Pericardium fibroblast (primary cell): ENCODE measurements around the gene ADGRE3. TPM values are rescaled to one million over a fixed set of nuclear protein-coding genes. Genes with fewer than 3 reads are reported as not detected.

Experiments
- total RNA-seq: library from RNA; depleted of rRNA; stranded (reverse); fragments of >200 nt; gene quantifications from 2 replicates; pipeline ENCODE4 v1.2.3, GENCODE V29; 2015

ADGRE3 gene, protein sequence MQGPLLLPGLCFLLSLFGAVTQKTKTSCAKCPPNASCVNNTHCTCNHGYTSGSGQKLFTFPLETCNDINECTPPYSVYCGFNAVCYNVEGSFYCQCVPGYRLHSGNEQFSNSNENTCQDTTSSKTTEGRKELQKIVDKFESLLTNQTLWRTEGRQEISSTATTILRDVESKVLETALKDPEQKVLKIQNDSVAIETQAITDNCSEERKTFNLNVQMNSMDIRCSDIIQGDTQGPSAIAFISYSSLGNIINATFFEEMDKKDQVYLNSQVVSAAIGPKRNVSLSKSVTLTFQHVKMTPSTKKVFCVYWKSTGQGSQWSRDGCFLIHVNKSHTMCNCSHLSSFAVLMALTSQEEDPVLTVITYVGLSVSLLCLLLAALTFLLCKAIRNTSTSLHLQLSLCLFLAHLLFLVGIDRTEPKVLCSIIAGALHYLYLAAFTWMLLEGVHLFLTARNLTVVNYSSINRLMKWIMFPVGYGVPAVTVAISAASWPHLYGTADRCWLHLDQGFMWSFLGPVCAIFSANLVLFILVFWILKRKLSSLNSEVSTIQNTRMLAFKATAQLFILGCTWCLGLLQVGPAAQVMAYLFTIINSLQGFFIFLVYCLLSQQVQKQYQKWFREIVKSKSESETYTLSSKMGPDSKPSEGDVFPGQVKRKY
- not detected in 2 replicates for total RNA-seq

DNA sequence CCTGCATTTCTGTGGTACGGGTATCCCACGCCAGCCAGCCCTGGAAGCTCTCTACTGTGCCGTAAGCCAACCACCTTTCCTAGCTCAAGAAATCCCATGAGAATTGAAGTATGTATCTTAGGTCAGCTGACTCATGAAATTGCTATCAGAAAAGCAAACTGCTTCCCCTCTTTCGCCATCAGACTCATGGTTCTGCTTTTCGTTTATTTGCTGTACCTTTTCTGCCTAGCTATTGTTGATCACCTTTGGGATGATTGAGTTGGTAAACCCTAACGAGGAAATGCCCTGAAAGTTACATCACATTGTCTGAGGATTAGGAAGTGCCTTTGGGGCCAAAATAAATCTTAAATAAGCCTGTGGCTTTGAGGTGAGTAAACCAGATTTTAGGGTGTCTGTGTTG lies at the start of gene ADGRE3:
ADGRE3 (minus strand) TSS at position 81 of the 400 bp plus-strand sequence; CDS start at position 7, 74 bp downstream.

DNA sequence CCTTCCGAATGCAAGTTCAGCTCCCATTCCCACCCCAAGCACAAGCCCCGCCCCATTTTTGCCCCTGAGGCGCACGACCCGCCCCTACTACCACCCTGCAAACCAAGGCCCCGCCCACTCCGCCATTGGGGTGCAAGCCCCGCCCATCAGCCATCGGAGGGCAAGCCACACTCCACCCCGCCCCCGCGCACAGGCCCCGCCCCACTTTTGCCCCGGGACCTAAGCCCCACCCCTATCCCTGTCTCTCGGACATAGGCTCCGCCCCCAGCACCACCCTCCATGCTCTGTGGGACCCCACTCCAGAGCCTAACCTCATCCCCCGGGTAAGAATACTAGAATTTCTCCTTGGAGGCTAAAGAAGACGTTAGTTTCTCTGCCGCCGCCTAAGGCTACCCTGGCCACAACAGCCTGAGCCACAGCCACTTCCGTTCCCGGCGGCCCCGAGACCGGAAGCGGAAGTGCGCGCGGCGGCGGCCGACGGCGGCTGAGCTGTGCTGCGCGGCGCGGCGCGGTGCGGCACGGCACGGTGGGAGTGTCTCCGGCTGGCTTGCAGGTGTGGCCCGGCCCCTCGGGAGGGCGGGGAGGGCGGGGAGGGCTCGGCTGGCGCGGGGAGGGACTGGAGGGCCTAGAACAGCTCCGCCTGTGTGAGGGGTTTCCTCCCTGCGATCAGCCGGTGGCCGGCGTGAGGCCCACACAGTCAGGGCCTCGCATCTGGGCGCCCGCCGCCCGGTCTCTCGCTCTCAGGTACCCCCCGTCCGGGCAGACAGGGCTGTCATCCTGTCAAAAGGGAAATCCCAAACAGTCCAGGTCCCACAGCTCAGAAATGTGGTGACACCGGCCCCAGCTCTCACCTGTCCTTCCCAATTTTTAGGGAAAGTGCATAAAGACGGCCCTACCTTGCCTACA lies 15.2 kb upstream of the ADGRE3 start, which contains the start of gene ZNF333:
ZNF333 (plus strand) TSS at position 451 of the 906 bp plus-strand sequence. CDS start 3,444 bp downstream, outside the sequence.

DNA sequence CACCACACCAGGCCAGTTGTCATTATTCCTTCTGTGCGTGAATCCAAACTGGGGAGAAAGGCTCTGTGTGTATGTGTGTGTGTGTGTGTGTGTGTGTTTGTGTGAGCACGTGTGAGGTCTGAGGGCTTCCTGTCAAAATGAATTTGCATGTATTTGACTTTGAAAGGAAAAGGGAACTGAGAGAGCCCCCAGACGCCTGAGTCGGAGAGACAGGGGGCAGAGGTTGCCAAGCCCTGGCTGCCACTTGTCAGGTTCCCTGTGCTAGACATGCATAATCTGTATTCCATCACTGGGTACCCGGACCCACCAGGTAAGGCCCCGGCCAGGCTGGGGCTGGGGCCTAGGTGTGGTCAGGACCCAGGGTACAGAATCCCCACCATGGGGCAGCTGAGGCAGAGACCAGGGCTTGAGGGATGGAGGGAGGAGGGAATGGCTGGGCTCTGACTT lies 91.7 kb downstream of the ADGRE3 start, which contains the start of gene CLEC17A:
CLEC17A (plus strand) TSS at position 191 of the 447 bp plus-strand sequence; CDS start at position 268, 77 bp downstream.

DNA sequence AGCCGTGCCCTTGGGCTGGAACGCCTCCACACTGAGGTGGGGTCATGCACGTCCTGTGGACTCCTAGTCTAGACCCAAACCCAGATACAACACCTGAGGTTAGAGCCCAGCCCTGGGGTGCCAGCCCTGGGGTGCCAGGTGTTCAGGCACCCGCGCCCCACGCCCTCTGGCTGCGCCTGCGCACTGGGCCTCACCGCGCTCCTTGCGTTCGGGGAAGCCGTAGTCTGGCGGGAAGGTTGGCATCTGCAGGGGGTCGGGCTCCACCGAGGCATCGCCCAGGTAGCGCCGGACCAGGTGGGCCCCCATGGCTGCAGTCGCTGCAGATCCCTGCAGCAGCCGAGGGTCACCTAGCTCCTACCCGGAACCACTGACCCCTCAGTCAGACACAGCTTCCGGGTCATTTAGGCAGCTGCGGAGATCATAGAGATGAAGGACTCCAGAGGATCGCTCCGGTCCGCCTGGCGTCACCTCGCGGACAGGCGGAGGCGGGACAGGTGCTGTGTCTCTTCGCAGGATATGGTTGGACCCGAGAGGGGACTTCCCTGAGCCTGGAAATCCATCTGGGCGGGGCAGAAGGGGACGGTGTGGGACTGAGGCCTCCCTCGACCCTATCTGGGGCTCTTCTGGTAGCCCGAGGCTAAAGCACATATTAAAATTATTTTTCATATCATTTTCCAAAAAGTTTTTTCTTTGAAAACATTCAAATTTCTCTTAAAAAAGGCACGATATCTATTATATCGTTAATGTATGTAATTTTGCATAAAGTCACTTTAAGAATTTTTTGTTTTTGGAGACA lies 102.8 kb downstream of the ADGRE3 start, which contains the start of gene NDUFB7:
NDUFB7 (minus strand) TSS at position 372 of the 796 bp plus-strand sequence; CDS start at position 306, 66 bp downstream.

Other genes with a start within 250 kb of the ADGRE3 start
- 97.4 and 115 TPM in 2 replicates for gene PKN1, start 241.5 kb downstream of the ADGRE3 start, total RNA-seq
- gene PTGER1, start 199.5 kb downstream of the ADGRE3 start, total RNA-seq, result 3.0 and 8.2 TPM in 2 replicates
- gene GIPC1, start 178.7 kb downstream of the ADGRE3 start, total RNA-seq, result 91.2 and 144 TPM in 2 replicates
- gene DNAJB1, start 156.4 kb downstream of the ADGRE3 start, total RNA-seq, result 90.6 and 96.5 TPM in 2 replicates
- gene TECR, start 145.2 kb downstream of the ADGRE3 start, total RNA-seq, result 51.3 and 61.5 TPM in 2 replicates
- gene NDUFB7, start 102.8 kb downstream of the ADGRE3 start, total RNA-seq, result 282 and 361 TPM in 2 replicates
- not detected in 2 replicates for gene CLEC17A, start 91.8 kb downstream of the ADGRE3 start, total RNA-seq
- gene ZNF333, start 15.2 kb upstream of the ADGRE3 start, total RNA-seq, result 10.9 and 17.6 TPM in 2 replicates
- 0.09 and 0.93 TPM in 2 replicates for gene ADGRE2, start 103.7 kb upstream of the ADGRE3 start, total RNA-seq
- gene OR7A5, start 160.3 kb upstream of the ADGRE3 start, total RNA-seq, result not detected in 2 replicates
- gene OR7C1, start 160.3 kb upstream of the ADGRE3 start, total RNA-seq, result not detected in 2 replicates
- gene OR7A10, start 174.1 kb upstream of the ADGRE3 start, total RNA-seq, result not detected in 2 replicates
- not detected in 2 replicates for gene OR7A17, start 211.3 kb upstream of the ADGRE3 start, total RNA-seq